Left forelimb (tissue), 1 donor: ENCODE measurements around the gene PSMB4.

Experiments
- DNase-seq: peaks from one replicate; pipeline ENCODE4 v3.0.0-alpha.2; 2018; ENCODE audit warnings: low spot score

Gene PSMB4

DNA sequence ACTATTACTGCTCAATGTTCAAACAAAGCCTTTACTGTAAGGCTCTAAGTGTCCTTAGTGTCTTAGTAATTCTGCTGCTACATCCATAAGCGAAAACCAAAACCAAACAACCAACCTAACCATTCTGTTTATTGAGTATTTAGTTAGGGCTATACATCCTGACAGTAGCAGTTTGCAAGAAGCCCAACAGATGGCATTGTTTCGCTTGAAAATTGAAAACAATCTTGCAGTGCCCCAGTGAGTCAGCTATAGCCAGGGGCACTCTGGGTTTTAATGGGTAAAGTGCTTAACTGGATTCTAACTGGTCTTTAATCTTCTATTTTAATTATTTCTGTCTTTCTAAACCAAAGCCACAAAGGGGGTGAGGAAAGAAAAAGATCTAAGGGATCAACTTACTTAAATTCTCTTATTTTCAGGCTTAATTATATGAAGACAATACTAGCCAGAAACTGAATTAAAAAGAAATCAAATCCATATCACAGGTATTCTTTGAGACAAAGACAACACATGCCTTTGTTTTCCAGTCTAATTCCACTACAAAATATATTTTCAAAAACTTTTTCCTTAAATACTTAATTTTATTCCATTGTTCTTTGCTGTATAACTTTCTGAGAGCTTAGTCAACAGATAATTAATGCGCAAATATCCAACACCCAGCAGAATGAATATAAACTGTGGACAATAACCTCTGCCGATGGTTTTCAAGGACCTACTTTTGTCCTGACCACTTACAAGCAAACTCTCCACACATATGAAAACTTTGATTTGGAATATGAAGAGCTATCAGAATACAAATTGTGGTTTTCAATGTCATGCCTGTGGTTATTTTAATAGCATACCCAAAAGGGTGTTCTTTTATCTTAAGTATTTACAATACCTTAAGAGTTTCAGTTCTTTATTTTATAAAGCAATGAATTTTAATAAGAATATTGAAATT, 44.7 kb downstream of the PSMB4 start:
- no peak for DNase-seq

GRCh38 chr1:151444783-151445177, 45.4 kb downstream of the PSMB4 start:
- DNase-seq = no peak

GRCh38 chr1:151447696-151448095, 48.3 kb downstream of the PSMB4 start:
- DNase-seq = no peak
